SU-DHL-6 (cell line): ENCODE data around the gene MDP1.

Experiments used
- H2AFZ ChIP-seq: fragments of 200-600 bp; sonication (generic); 2 replicates; pipeline ENCODE4 v1.6.1; 2014; ENCODE audit warnings: low read depth, mild to moderate bottlenecking, moderate library complexity, mixed read lengths, antibody characterized with exemption, low read length; ENCODE audit not compliant: severe bottlenecking
- H3F3A ChIP-seq: fragments of 200-600 bp; shearing (Covaris generic); 2 replicates; pipeline ENCODE4 v1.6.0; 2016; ENCODE audit warnings: antibody characterized with exemption, mild to moderate bottlenecking; ENCODE audit not compliant: insufficient read depth
- H3K27ac ChIP-seq: fragments of 200-600 bp; sonication (generic); 2 replicates; pipeline ENCODE4 v1.5.1; 2016; ENCODE audit warnings: low read depth, mild to moderate bottlenecking, low read length, moderate library complexity, mixed read lengths
- H3K27me3 ChIP-seq: fragments of 200-600 bp; sonication (generic), shearing (Covaris generic); 2 replicates; pipeline ENCODE4 v1.6.0; 2014; ENCODE audit warnings: mild to moderate bottlenecking, low read length
- H3K36me3 ChIP-seq: fragments of 200-600 bp; sonication (generic); 2 replicates; pipeline ENCODE4 v1.6.1; 2014; ENCODE audit warnings: mild to moderate bottlenecking, low read length, mixed read lengths
- H3K4me2 ChIP-seq: fragments of 300-600, 200-600 bp; shearing (Covaris generic), sonication (generic); 2 replicates; pipeline ENCODE4 v1.6.0; 2014; ENCODE audit warnings: low read length, low read depth, mild to moderate bottlenecking; ENCODE audit not compliant: poor library complexity, severe bottlenecking
- H3K4me3 ChIP-seq: fragments of 200-600 bp; sonication (generic); 2 replicates; pipeline ENCODE4 v1.5.1; 2014; ENCODE audit warnings: antibody characterized with exemption, low read length, mild to moderate bottlenecking, mixed read lengths; ENCODE audit not compliant: insufficient read depth, poor library complexity, severe bottlenecking
- H3K79me2 ChIP-seq: fragments of 200-600 bp; sonication (generic); 2 replicates; pipeline ENCODE4 v1.6.1; 2014; ENCODE audit warnings: mild to moderate bottlenecking, low read length, moderate library complexity; ENCODE audit not compliant: insufficient read depth
- H3K9ac ChIP-seq: fragments of 200-600 bp; sonication (generic); 2 replicates; pipeline ENCODE4 v1.7.0; 2014; ENCODE audit warnings: mild to moderate bottlenecking, low read length
- H3K9me2 ChIP-seq: fragments of 200-600 bp; sonication (generic); replicated peaks from 2 replicates; pipeline ENCODE4 v1.6.1; 2014; ENCODE audit warnings: low read length; ENCODE audit not compliant: insufficient read depth
- H3K9me3 ChIP-seq: fragments of 200-600 bp; sonication (generic); 2 replicates; pipeline ENCODE4 v1.6.1; 2014; ENCODE audit warnings: low read length, mixed read lengths; ENCODE audit not compliant: insufficient read depth
- H4K20me1 ChIP-seq: fragments of 200-600 bp; sonication (generic); 2 replicates; pipeline ENCODE4 v1.6.1; 2014; ENCODE audit warnings: low read depth, mild to moderate bottlenecking, antibody characterized with exemption, low read length, moderate library complexity, mixed read lengths
- CTCF ChIP-seq: fragments of 200-600 bp; sonication (generic); IDR thresholded peaks from one replicate; pipeline ENCODE4 v1.5.1; 2017; ENCODE audit warnings: antibody characterized with exemption, mild to moderate bottlenecking, low read length, moderate library complexity; ENCODE audit not compliant: insufficient read depth, poor library complexity, severe bottlenecking
- EZH2phosphoT487 ChIP-seq: fragments of 200-600 bp; sonication (generic), shearing (Covaris generic); conservative IDR thresholded peaks from 2 replicates; pipeline ENCODE4 v1.6.1; 2018; ENCODE audit warnings: mild to moderate bottlenecking, antibody characterized with exemption, low read length, moderate library complexity, mixed read lengths

The MDP1 gene

GRCh38 chr14:24184104-24184970 is 31.5 kb downstream of the MDP1 start:
- Histone ChIP-seq H3K79me2 (no peaks in the 10 kb centered on the region), H4K20me1 (no peaks in the 10 kb centered on the region), H3K9me2 (no peaks in the 10 kb centered on the region), H3K27me3 (no peaks in the 10 kb centered on the region), H2AFZ (no peak overlapping the region), H3F3A (peaks cover 6% of the 10 kb centered on the region), H3K4me2 (no peak overlapping the region), H3K27ac (no peak overlapping the region), H3K36me3 (no peaks in the 10 kb centered on the region), H3K9ac (no peak overlapping the region), H3K9me3 (no peaks in the 10 kb centered on the region), H3K4me3 (no peak overlapping the region)
- no peak for TF ChIP-seq CTCF
- TF ChIP-seq EZH2phosphoT487, result no peak

GRCh38 chr14:24183014-24183481 is 32.8 kb downstream of the MDP1 start:
- TF ChIP-seq EZH2phosphoT487 (no peak), CTCF (no peak)
- H3K4me2 ChIP-seq, result no peak overlapping the region
- no peak overlapping the region for H3K4me3 ChIP-seq
- H2AFZ ChIP-seq, result no peak overlapping the region
- no peaks in the 10 kb centered on the region for H3K79me2 ChIP-seq
- no peaks in the 10 kb centered on the region for H3K27me3 ChIP-seq
- no peaks in the 10 kb centered on the region for H4K20me1 ChIP-seq
- no peaks in the 10 kb centered on the region for H3K36me3 ChIP-seq
- H3K9ac ChIP-seq, result no peak overlapping the region
- no peaks in the 10 kb centered on the region for H3K9me2 ChIP-seq
- no peaks in the 10 kb centered on the region for H3K9me3 ChIP-seq
- H3K27ac ChIP-seq, result no peak overlapping the region
- H3F3A ChIP-seq, result no peaks in the 10 kb centered on the region

GRCh38 chr14:24182110-24182882 is 33.6 kb downstream of the MDP1 start:
- H3K9ac ChIP-seq, result no peak overlapping the region
- H3F3A ChIP-seq, result no peaks in the 10 kb centered on the region
- no peak overlapping the region for H3K27ac ChIP-seq
- no peak overlapping the region for H2AFZ ChIP-seq
- no peak overlapping the region for H3K4me3 ChIP-seq
- no peaks in the 10 kb centered on the region for H3K36me3 ChIP-seq
- H3K9me3 ChIP-seq, result no peaks in the 10 kb centered on the region
- H3K79me2 ChIP-seq, result no peaks in the 10 kb centered on the region
- no peaks in the 10 kb centered on the region for H3K9me2 ChIP-seq
- no peak overlapping the region for H3K4me2 ChIP-seq
- H4K20me1 ChIP-seq, result no peaks in the 10 kb centered on the region
- TF ChIP-seq CTCF, result no peak
- TF ChIP-seq EZH2phosphoT487, result no peak
- H3K27me3 ChIP-seq, result no peaks in the 10 kb centered on the region
